CD14-positive monocyte (primary cell): Measurements from ENCODE around the gene MXRA7. TPM values are rescaled to one million over a fixed set of nuclear protein-coding genes. Genes with fewer than 3 reads are reported as not detected.

Experiments used
- DNase-seq, 3 donors: peaks; one replicate each; pipeline ENCODE4 v3.0.0-alpha.2; 2011 to 2022
- H2AFZ ChIP-seq: 2 replicates; pipeline ENCODE4 v1.6.0; 2012; ENCODE audit warnings: mild to moderate bottlenecking, low read depth, low read length, inconsistent platforms; ENCODE audit not compliant: insufficient read depth, poor library complexity, severe bottlenecking
- H3K27ac ChIP-seq, 2 donors: 1 replicate in 1 of 2; 2 replicates in 1 of 2; pipeline ENCODE4 v1.5.1; 2012 to 2013; ENCODE audit warnings: low read length in 2 of 2, control low read depth in 1 of 2, inconsistent platforms in 1 of 2, low read depth in 1 of 2, mild to moderate bottlenecking in 1 of 2
- H3K27me3 ChIP-seq, 2 donors: one replicate each; pipeline versions ENCODE4 v1.6.0 to v1.6.1; 2011 to 2013; ENCODE audit warnings: low read length in 2 of 2; ENCODE audit not compliant: control insufficient read depth in 2 of 2, insufficient read depth in 2 of 2
- H3K36me3 ChIP-seq, 2 donors: replicated peaks in 1 of 2; 1 replicate in 1 of 2; 2 replicates in 1 of 2; pipeline versions ENCODE4 v1.5.1 to v1.6.1; 2012 to 2013; ENCODE audit warnings: low read length in 2 of 2, control low read depth in 1 of 2, inconsistent platforms in 1 of 2, mild to moderate bottlenecking in 1 of 2; ENCODE audit not compliant: insufficient read depth in 2 of 2, control insufficient read depth in 1 of 2
- H3K4me1 ChIP-seq, 2 donors: 1 replicate in 1 of 2; 2 replicates in 1 of 2; pipeline versions ENCODE4 v1.5.1 to v1.6.1; 2012 to 2013; ENCODE audit warnings: low read length in 2 of 2, control low read depth in 1 of 2, inconsistent platforms in 1 of 2, mild to moderate bottlenecking in 1 of 2, moderate library complexity in 1 of 2; ENCODE audit not compliant: insufficient read depth in 2 of 2, control insufficient read depth in 1 of 2
- H3K4me2 ChIP-seq: replicated peaks from 2 replicates; pipeline ENCODE3; 2012; ENCODE audit warnings: low read length, moderate library complexity, mild to moderate bottlenecking; ENCODE audit not compliant: poor library complexity, severe bottlenecking; ENCODE audit errors: extremely low read depth
- H3K4me3 ChIP-seq, 3 experiments: fragments of 200-600 bp in 1 of 3; sonication (generic) in 1 of 3; replicated peaks in 1 of 3; 1 replicate in 2 of 3; 2 replicates in 1 of 3; pipeline ENCODE4 v1.5.1; 2011 to 2013; ENCODE audit warnings: low read length in 3 of 3, mild to moderate bottlenecking in 3 of 3, control low read depth in 2 of 3, low read depth in 2 of 3, inconsistent platforms in 1 of 3, moderate library complexity in 1 of 3
- H3K79me2 ChIP-seq: 2 replicates; pipeline ENCODE4 v1.6.0; 2012; ENCODE audit warnings: mild to moderate bottlenecking, control low read depth, inconsistent platforms, low read length, moderate library complexity; ENCODE audit not compliant: insufficient read depth
- H3K9ac ChIP-seq: 2 replicates; pipeline ENCODE4 v1.6.0; 2017; ENCODE audit warnings: low read length, mild to moderate bottlenecking; ENCODE audit not compliant: insufficient read depth, poor library complexity, severe bottlenecking
- H3K9me3 ChIP-seq, 2 donors: replicated peaks in 1 of 2; 1 replicate in 1 of 2; 2 replicates in 1 of 2; pipeline versions ENCODE4 v1.5.1 to v1.6.1; 2012 to 2013; ENCODE audit warnings: low read length in 2 of 2, control low read depth in 1 of 2; ENCODE audit not compliant: control insufficient read depth in 1 of 2, insufficient read depth in 1 of 2
- H4K20me1 ChIP-seq: 2 replicates; pipeline ENCODE4 v1.6.0; 2012; ENCODE audit warnings: mild to moderate bottlenecking, low read length, control low read depth, moderate library complexity; ENCODE audit not compliant: insufficient read depth
- H3K27ac Mint-ChIP-seq, 7 donors: one replicate each; pipeline ENCODE4 v1.8.0; 2020; ENCODE audit warnings: mild to moderate bottlenecking in 7 of 7, mixed read lengths in 7 of 7, moderate library complexity in 6 of 7, inconsistent platforms in 2 of 7
- H3K27me3 Mint-ChIP-seq, 3 donors: one replicate each; pipeline ENCODE4 v1.8.0; 2021 to 2022; ENCODE audit warnings: low read depth in 3 of 3, mild to moderate bottlenecking in 3 of 3, mixed read lengths in 3 of 3, moderate library complexity in 3 of 3, inconsistent platforms in 1 of 3
- H3K36me3 Mint-ChIP-seq, 2 donors: one replicate each; pipeline ENCODE4 v1.8.0; 2020; ENCODE audit warnings: mixed read lengths in 2 of 2, inconsistent platforms in 1 of 2, mild to moderate bottlenecking in 1 of 2
- H3K4me1 Mint-ChIP-seq: one replicate; pipeline ENCODE4 v1.8.0; 2020; ENCODE audit warnings: mild to moderate bottlenecking, mixed read lengths
- H3K4me3 Mint-ChIP-seq, 2 donors: one replicate each; pipeline ENCODE4 v1.8.0; 2020; ENCODE audit warnings: mild to moderate bottlenecking in 2 of 2, mixed read lengths in 2 of 2, moderate library complexity in 1 of 2
- H3K9me3 Mint-ChIP-seq, 7 donors: one replicate each; pipeline ENCODE4 v1.8.0; 2020 to 2022; ENCODE audit warnings: mixed read lengths in 7 of 7, mild to moderate bottlenecking in 6 of 7, moderate library complexity in 6 of 7, inconsistent platforms in 2 of 7
- CTCF ChIP-seq: fragments of 200-600 bp; IDR thresholded peaks from one replicate; pipeline ENCODE4 v1.8.0; 2022; ENCODE audit warnings: antibody characterized with exemption, mild to moderate bottlenecking
- WGBS: methylation state at CpG from one replicate; pipeline ENCODE4 v1.1.5; 2013; ENCODE audit warnings: missing lambda C conversion rate; ENCODE audit not compliant: insufficient coverage; 5-methylcytosine and 5-hydroxymethylcytosine counted together
- intact Hi-C, 2 donors: fragments of 100-400 bp; cut with micrococcal nuclease; formaldehyde crosslinking; loops; one replicate each; pipeline versions ENCODE4 v1.15.0 to v1.15.1; 2023
- polyA plus RNA-seq, 3 donors: library from polyadenylated mRNA; depleted of rRNA in 1 of 3; unstranded in 2 of 3; stranded (reverse) in 1 of 3; fragments of 300-500 nt in 2 of 3; fragments of >200 nt in 1 of 3; fragmentation: Illumina TruSeq in 2 of 3; gene quantifications; 1 replicate in 2 of 3; 2 replicates in 1 of 3; pipeline ENCODE4 v1.2.3, GENCODE V29; 2012 to 2021

The MXRA7 gene
- polyA plus RNA-seq, 3 donors: 0.13 to 0.81 (median 0.30) TPM

- no peak overlapping the region for H3K27ac Mint-ChIP-seq
- H2AFZ ChIP-seq: no peak overlapping the region
Measured at GRCh38 chr17:76644995-76645394, 65.8 kb downstream of the MXRA7 start.

GRCh38 chr17:76643553-76644148 lies 67.1 kb downstream of the MXRA7 start, which contains the start of gene ST6GALNAC1:
Gene ST6GALNAC1, minus strand, starts transcription at chr17:76643757. Its CDS starts 119 bp downstream, at chr17:76643638.
- H3K27ac Mint-ChIP-seq: no peak within 1 kb of the TSS

More at GRCh38 chr17:76644995-76645394, 65.8 kb downstream of the MXRA7 start:
- Histone ChIP-seq H3K36me3 (no peaks in the 10 kb centered on the region), H3K9ac (no peak overlapping the region), H3K4me3 (no peak overlapping the region), H3K27ac (no peak overlapping the region), H3K79me2 (no peaks in the 10 kb centered on the region), H3K9me3 (peaks cover 0 to 3% of the 10 kb centered on the region in 2 donors), H3K4me1 (peaks cover 0 to 3% of the 10 kb centered on the region in 2 donors), H3K27me3 (no peaks in the 10 kb centered on the region), H4K20me1 (no peaks in the 10 kb centered on the region), H3K4me2 (no peak overlapping the region)
- Mint-ChIP-seq H3K4me1 (peaks cover 7% of the 10 kb centered on the region), H3K4me3 (no peak overlapping the region), H3K9me3 (peaks cover 3 to 12% (median 11%) of the 10 kb centered on the region in 7 donors), H3K36me3 (no peaks in the 10 kb centered on the region), H3K27me3 (peaks cover 4 to 18% (median 4%) of the 10 kb centered on the region in 3 donors)
- 93% methylated on average over 6 of the region's 8 CpGs for WGBS
- TF ChIP-seq CTCF: no peak
- intact Hi-C loops: no loop called here
- no peak for DNase-seq

More at GRCh38 chr17:76643553-76644148, 67.1 kb downstream of the MXRA7 start, which contains the start of gene ST6GALNAC1:
- Histone ChIP-seq H3K27ac (no peak within 1 kb of the TSS), H3K79me2 (no peaks in the 10 kb centered on the region), H3K9ac (no peak within 1 kb of the TSS), H4K20me1 (no peaks in the 10 kb centered on the region), H3K36me3 (no peaks in the 10 kb centered on the region), H3K27me3 (no peaks in the 10 kb centered on the region), H2AFZ (no peak within 1 kb of the TSS), H3K9me3 (peaks cover 0 to 3% of the 10 kb centered on the region in 2 donors), H3K4me2 (no peak within 1 kb of the TSS), H3K4me1 (peaks cover 0 to 3% of the 10 kb centered on the region in 2 donors), H3K4me3 (no peak within 1 kb of the TSS)
- H3K9me3 Mint-ChIP-seq: peaks cover 3 to 12% (median 11%) of the 10 kb centered on the region in 7 donors
- H3K4me3 Mint-ChIP-seq: no peak within 1 kb of the TSS
- 100% methylated on average over 2 of the region's 7 CpGs for WGBS
- no peak for TF ChIP-seq CTCF
- peaks cover 4 to 15% (median 4%) of the 10 kb centered on the region in 3 donors for H3K27me3 Mint-ChIP-seq
- no peaks in the 10 kb centered on the region for H3K36me3 Mint-ChIP-seq
- H3K4me1 Mint-ChIP-seq: peaks cover 7% of the 10 kb centered on the region
- DNase-seq: no peak
- intact Hi-C loops: no loop called here
